Endothelial cell of umbilical vein (primary cell): ENCODE results near the gene CPPED1. TPM values are rescaled to one million over a fixed set of nuclear protein-coding genes. Genes with fewer than 3 reads are reported as not detected.

Experiments
- BruUV-seq: library from RNA; stranded (reverse); fragments of 400-500 nt; replicated peaks from 2 replicates; lab custom pipeline; 2021; lab: Mats Ljungman, UMichigan
- CTCF ChIA-PET: fragments of 300-600, 350-600 bp; sonication (Branson Sonifier 250); formaldehyde crosslinking; loops from one replicate; lab custom pipeline; 2021; ENCODE audit warnings: antibody characterized with exemption, inconsistent platforms; lab: Charles Lee
- POLR2A ChIA-PET: fragments of 300-600, 350-600 bp; sonication (Branson Sonifier 250); formaldehyde crosslinking; loops from one replicate; lab custom pipeline; 2021; ENCODE audit warnings: antibody characterized with exemption, inconsistent platforms; lab: Charles Lee
- DNase-seq: peaks from one replicate; pipeline ENCODE4 v3.0.0-alpha.2; 2011; ENCODE audit warnings: low read depth, low spot score
- FAIRE-seq: peaks from 2 replicates; lab custom pipeline; 2011; peaks lifted over from hg19 to GRCh38; lab: Jason Lieb, UNC
- H2AFZ ChIP-seq: 2 replicates; pipeline ENCODE4 v1.6.0; 2012; ENCODE audit warnings: low read depth, low read length, control low read depth, inconsistent platforms
- H3K27ac ChIP-seq: 2 replicates; pipeline ENCODE4 v1.5.1; 2011; ENCODE audit warnings: low read depth, mild to moderate bottlenecking, control low read depth, low read length, moderate library complexity; ENCODE audit not compliant: insufficient read depth
- H3K27me3 ChIP-seq, 2 experiments: 2 replicates each; pipeline versions ENCODE4 v1.6.0 to v1.6.1; 2011; ENCODE audit warnings: low read length in 2 of 2, mixed read lengths in 1 of 2; ENCODE audit not compliant: control insufficient read depth in 2 of 2, insufficient read depth in 2 of 2
- H3K36me3 ChIP-seq, 2 experiments: 2 replicates in 1 of 2; 3 replicates in 1 of 2; pipeline ENCODE4 v1.5.1; 2011; ENCODE audit warnings: low read length in 2 of 2, mild to moderate bottlenecking in 1 of 2, moderate library complexity in 1 of 2; ENCODE audit not compliant: control insufficient read depth in 2 of 2, insufficient read depth in 2 of 2; ENCODE audit errors: extremely low read depth in 1 of 2
- H3K4me1 ChIP-seq: 3 replicates; pipeline ENCODE4 v1.5.1; 2011; ENCODE audit warnings: mild to moderate bottlenecking, low read length; ENCODE audit not compliant: control insufficient read depth, insufficient read depth; ENCODE audit errors: extremely low read depth
- H3K4me2 ChIP-seq: 2 replicates; pipeline ENCODE4 v1.6.1; 2011; ENCODE audit warnings: low read length, control low read depth, mixed read lengths; ENCODE audit not compliant: insufficient read depth
- H3K4me3 ChIP-seq, 3 experiments: fragments of 200-600 bp in 1 of 3; sonication (generic), shearing (Covaris generic) in 1 of 3; replicated peaks in 1 of 3; 2 replicates each; pipeline ENCODE4 v1.5.1; 2011 to 2016; ENCODE audit warnings: control low read depth in 3 of 3, low read length in 3 of 3, mild to moderate bottlenecking in 2 of 3, inconsistent platforms in 1 of 3, low read depth in 1 of 3, moderate library complexity in 1 of 3; ENCODE audit not compliant: insufficient read depth in 1 of 3
- H3K79me2 ChIP-seq: 2 replicates; pipeline ENCODE4 v1.6.0; 2012; ENCODE audit warnings: low read length, inconsistent platforms; ENCODE audit not compliant: control insufficient read depth, insufficient read depth
- H3K9ac ChIP-seq: replicated peaks from 2 replicates; pipeline ENCODE3; 2011; ENCODE audit warnings: low read length, control low read depth; ENCODE audit not compliant: insufficient read depth; ENCODE audit errors: extremely low read depth
- H3K9me1 ChIP-seq: replicated peaks from 3 replicates; pipeline ENCODE4 v1.6.0; 2011; ENCODE audit warnings: mild to moderate bottlenecking, low read length; ENCODE audit not compliant: control insufficient read depth, insufficient read depth; ENCODE audit errors: extremely low read depth
- H3K9me3 ChIP-seq: replicated peaks from 2 replicates; pipeline ENCODE4 v1.5.1; 2012; ENCODE audit warnings: low read length, inconsistent platforms; ENCODE audit not compliant: control insufficient read depth, insufficient read depth
- H4K20me1 ChIP-seq: replicated peaks from 2 replicates; pipeline ENCODE3; 2011; ENCODE audit warnings: mild to moderate bottlenecking, low read length; ENCODE audit not compliant: control insufficient read depth, insufficient read depth; ENCODE audit errors: extremely low read depth
- CTCF ChIP-seq, 2 donors: IDR thresholded peaks; 1 replicate in 1 of 2; 2 replicates in 1 of 2; pipeline ENCODE4 v1.5.1; 2011; ENCODE audit warnings: low read length in 2 of 2, mild to moderate bottlenecking in 2 of 2, moderate library complexity in 2 of 2, control low read depth in 1 of 2, inconsistent platforms in 1 of 2, low read depth in 1 of 2; ENCODE audit not compliant: insufficient read depth in 1 of 2; ENCODE audit errors: extremely low read depth in 1 of 2
- EZH2 ChIP-seq: IDR thresholded peaks from 2 replicates; pipeline ENCODE4 v1.6.1; 2012; ENCODE audit warnings: borderline replicate concordance, low read depth, mild to moderate bottlenecking, moderate library complexity, low read length, inconsistent platforms; ENCODE audit not compliant: severe bottlenecking
- FOS ChIP-seq: IDR thresholded peaks from 2 replicates; pipeline ENCODE4 v1.6.1; 2011; ENCODE audit warnings: mild to moderate bottlenecking, low read length, moderate library complexity, borderline replicate concordance; ENCODE audit not compliant: insufficient read depth
- GATA2 ChIP-seq: IDR thresholded peaks from 2 replicates; pipeline ENCODE4 v1.7.0; 2011; ENCODE audit warnings: low read depth, mild to moderate bottlenecking, moderate library complexity, mixed read lengths, low read length; ENCODE audit not compliant: insufficient read length, insufficient read depth
- JUN ChIP-seq: IDR thresholded peaks from 2 replicates; pipeline ENCODE4 v1.6.1; 2011; ENCODE audit warnings: borderline replicate concordance, low read depth; ENCODE audit not compliant: insufficient read length, insufficient read depth
- MAX ChIP-seq: IDR thresholded peaks from 2 replicates; pipeline ENCODE4 v1.6.1; 2011; ENCODE audit not compliant: insufficient read depth, insufficient read length
- MYC ChIP-seq: IDR thresholded peaks from one replicate; pipeline ENCODE4 v1.6.1; 2011; ENCODE audit warnings: mild to moderate bottlenecking, low read depth, low read length
- POLR2A ChIP-seq: IDR thresholded peaks from 2 replicates; pipeline ENCODE4 v1.6.1; 2012; ENCODE audit warnings: low read depth, mild to moderate bottlenecking, control low read depth, low read length
- POLR2AphosphoS5 ChIP-seq: IDR thresholded peaks from 2 replicates; pipeline ENCODE4 v1.6.1; 2012; ENCODE audit warnings: low read depth, mild to moderate bottlenecking, control low read depth, low read length, moderate library complexity; ENCODE audit not compliant: insufficient read depth
- dilution Hi-C: fragments of 300-500 bp; cut with MboI; formaldehyde crosslinking; loops from one replicate; pipeline ENCODE4 v1.15.0; 2019; ENCODE audit warnings: low sequenced_read_pairs; ENCODE audit not compliant: extremely low pct_ligation_motif_present
- intact Hi-C: fragments of 100-400 bp; cut with micrococcal nuclease; formaldehyde crosslinking; loops from one replicate; pipeline ENCODE4 v1.10.0; 2022
- polyA plus RNA-seq, 4 experiments: library from polyadenylated mRNA; depleted of rRNA in 3 of 4; stranded (reverse) in 3 of 4; unstranded in 1 of 4; fragments of >200 nt; gene quantifications; 2 replicates each; pipeline versions ENCODE4 v1.2.1 to v1.2.3, GENCODE V29; 2011 to 2012; ENCODE audit warnings: missing spikeins in 1 of 4
- total RNA-seq: library from RNA; stranded (reverse); gene quantifications from 2 replicates; pipeline ENCODE4 v1.2.3, GENCODE V29; 2021

CPPED1 gene
- total and polyA plus RNA-seq, 2 donors (not counting 3 experiments of a cell fraction or from before 2014, with no cell fraction given) = 27.9 to 59.3 TPM

- CTCF ChIA-PET = no interaction called here
- TF ChIP-seq MYC = no peak
- peaks cover 8% of the 10 kb centered on the region for H3K4me1 ChIP-seq
- no peaks in the 10 kb centered on the region for H3K9me3 ChIP-seq
- POLR2A ChIA-PET = no interaction called here
- dilution Hi-C loops (no loop called here), intact Hi-C loops (no loop called here)
- H4K20me1 ChIP-seq = no peaks in the 10 kb centered on the region
- H3K4me2 ChIP-seq = no peak overlapping the region
- DNase-seq (no peak), FAIRE-seq (no peak)
- H3K4me3 ChIP-seq = no peak overlapping the region
- H3K27me3 ChIP-seq = no peaks in the 10 kb centered on the region
- no peak overlapping the region for H2AFZ ChIP-seq
- no peak overlapping the region for H3K9ac ChIP-seq
- H3K79me2 ChIP-seq = no peaks in the 10 kb centered on the region
- no peaks in the 10 kb centered on the region for H3K9me1 ChIP-seq
- no TSS peak for BruUV-seq
- H3K36me3 ChIP-seq = peaks cover 0 to 5% of the 10 kb centered on the region in 2 experiments
- H3K27ac ChIP-seq = no peak overlapping the region
Observed at GRCh38 chr16:12682432-12683165, 121.1 kb downstream of the CPPED1 start.

GRCh38 chr16:12681653-12682052 is 122.0 kb downstream of the CPPED1 start:
- TF ChIP-seq MYC = no peak
- no peak for TF ChIP-seq GATA2
- no peak for TF ChIP-seq JUN
- no peak for TF ChIP-seq MAX
- TF ChIP-seq POLR2AphosphoS5 = no peak
- no peak for TF ChIP-seq CTCF (IDR thresholded peaks at IDR 0.05; ENCODE audit: extremely low read depth in 1 of 2, insufficient read depth in 1 of 2, low read depth in 1 of 2, low read length in 2 of 2)
- no peak for TF ChIP-seq EZH2
- no peak for TF ChIP-seq POLR2A
- no peak for TF ChIP-seq FOS
- H3K9ac ChIP-seq = no peak overlapping the region
- H4K20me1 ChIP-seq = no peaks in the 10 kb centered on the region
- intact Hi-C loops = no loop called here
- DNase-seq = no peak
- peaks cover 8% of the 10 kb centered on the region for H3K4me1 ChIP-seq
- H2AFZ ChIP-seq = no peak overlapping the region
- no peaks in the 10 kb centered on the region for H3K27me3 ChIP-seq
- dilution Hi-C loops = no loop called here
- ChIA-PET CTCF (no interaction called here), POLR2A (no interaction called here)
- peaks cover 0 to 5% of the 10 kb centered on the region in 2 experiments for H3K36me3 ChIP-seq
- no peaks in the 10 kb centered on the region for H3K79me2 ChIP-seq
- FAIRE-seq = no peak
- BruUV-seq = no TSS peak
- H3K4me2 ChIP-seq = no peak overlapping the region
- no peaks in the 10 kb centered on the region for H3K9me3 ChIP-seq
- no peaks in the 10 kb centered on the region for H3K9me1 ChIP-seq
- no peak overlapping the region for H3K4me3 ChIP-seq
- H3K27ac ChIP-seq = no peak overlapping the region
